ENCODE results near the gene JMJD6.
"Not testable (repeated sequence)": the region's sequence is repeated elsewhere in the genome, so short reads cannot be mapped to it uniquely, and the experiment has no call there.

JMJD6 gene

GRCh38 chr17:76712321-76712720, 14.1 kb downstream of the JMJD6 start:
- H3K36me3 ChIP-seq (ENCODE audit: insufficient read depth, low read length) = peaks cover 35% of the 10 kb centered on the region
- not testable (repeated sequence) for H3K4me3 ChIP-seq (ENCODE audit: low read length); H3K9ac ChIP-seq (ENCODE audit: low read depth, low read length); H3K27me3 ChIP-seq (ENCODE audit: control insufficient read depth, insufficient read depth, low read length); H3K4me2 ChIP-seq (ENCODE audit: low read length); H3K9me3 ChIP-seq (replicated peaks; ENCODE audit: low read length)
- peaks cover 53% of the 10 kb centered on the region for H3K4me1 ChIP-seq (ENCODE audit: control insufficient read depth, insufficient read depth, low read length)

GRCh38 chr17:76710863-76711611, 15.4 kb downstream of the JMJD6 start, which contains the start of gene MXRA7:
MXRA7 (minus strand) TSS chr17:76710965; CDS start chr17:76710946, 19 bp downstream.
- Histone ChIP-seq H3K4me1 (ENCODE audit: control insufficient read depth, insufficient read depth, low read length) (peaks cover 46% of the 10 kb centered on the region), H3K9ac (ENCODE audit: low read depth, low read length) (peak within 1 kb of the TSS; percentile 94), H3K27me3 (ENCODE audit: control insufficient read depth, insufficient read depth, low read length) (no peaks in the 10 kb centered on the region), H3K4me2 (ENCODE audit: low read length) (peak within 1 kb of the TSS; percentile 90), H3K4me3 (ENCODE audit: low read length) (peak within 1 kb of the TSS; percentile 78), H3K9me3 (replicated peaks; ENCODE audit: low read length) (no peaks in the 10 kb centered on the region), H3K36me3 (ENCODE audit: insufficient read depth, low read length) (peaks cover 36% of the 10 kb centered on the region)

- peak overlapping the region; percentile 78 for H3K4me3 ChIP-seq (ENCODE audit: low read length)
- H3K4me1 ChIP-seq (ENCODE audit: control insufficient read depth, insufficient read depth, low read length) = peaks cover 38% of the 10 kb centered on the region
- H3K9me3 ChIP-seq (replicated peaks; ENCODE audit: low read length); H3K27me3 ChIP-seq (ENCODE audit: control insufficient read depth, insufficient read depth, low read length): not testable (repeated sequence)
- peak overlapping the region; percentile 90 for H3K4me2 ChIP-seq (ENCODE audit: low read length)
- H3K9ac ChIP-seq (ENCODE audit: low read depth, low read length) = peak overlapping the region; percentile 94
- H3K36me3 ChIP-seq (ENCODE audit: insufficient read depth, low read length) = peaks cover 37% of the 10 kb centered on the region
Observed at GRCh38 chr17:76709951-76710862, 16.2 kb downstream of the JMJD6 start.

GRCh38 chr17:76709077-76709950, 17.1 kb downstream of the JMJD6 start:
- Histone ChIP-seq H3K9ac (ENCODE audit: low read depth, low read length) (peak overlapping the region; percentile 94), H3K9me3 (replicated peaks; ENCODE audit: low read length) (no peaks in the 10 kb centered on the region), H3K27me3 (ENCODE audit: control insufficient read depth, insufficient read depth, low read length) (no peaks in the 10 kb centered on the region), H3K4me3 (ENCODE audit: low read length) (peak overlapping the region; percentile 78), H3K4me2 (ENCODE audit: low read length) (peak overlapping the region; percentile 90), H3K36me3 (ENCODE audit: insufficient read depth, low read length) (peaks cover 32% of the 10 kb centered on the region), H3K4me1 (ENCODE audit: control insufficient read depth, insufficient read depth, low read length) (peaks cover 35% of the 10 kb centered on the region)

- Histone ChIP-seq H3K9ac (ENCODE audit: low read depth, low read length) (peak overlapping the region; percentile 94), H3K9me3 (replicated peaks; ENCODE audit: low read length) (no peaks in the 10 kb centered on the region), H3K27me3 (ENCODE audit: control insufficient read depth, insufficient read depth, low read length) (no peaks in the 10 kb centered on the region), H3K4me2 (ENCODE audit: low read length) (peak overlapping the region; percentile 90), H3K4me1 (ENCODE audit: control insufficient read depth, insufficient read depth, low read length) (peaks cover 35% of the 10 kb centered on the region), H3K36me3 (ENCODE audit: insufficient read depth, low read length) (peaks cover 22% of the 10 kb centered on the region), H3K4me3 (ENCODE audit: low read length) (peak overlapping the region; percentile 78)
Observed at GRCh38 chr17:76707985-76708807, 18.2 kb downstream of the JMJD6 start.

- Histone ChIP-seq H3K4me2 (ENCODE audit: low read length) (no peak overlapping the region), H3K27me3 (ENCODE audit: control insufficient read depth, insufficient read depth, low read length) (no peaks in the 10 kb centered on the region), H3K9ac (ENCODE audit: low read depth, low read length) (no peak overlapping the region), H3K4me3 (ENCODE audit: low read length) (no peak overlapping the region), H3K36me3 (ENCODE audit: insufficient read depth, low read length) (peaks cover 17% of the 10 kb centered on the region), H3K9me3 (replicated peaks; ENCODE audit: low read length) (no peaks in the 10 kb centered on the region), H3K4me1 (ENCODE audit: control insufficient read depth, insufficient read depth, low read length) (peaks cover 36% of the 10 kb centered on the region)
Observed at GRCh38 chr17:76706817-76707216, 19.6 kb downstream of the JMJD6 start.

GRCh38 chr17:76704805-76705204, 21.6 kb downstream of the JMJD6 start:
- no peak overlapping the region for H3K4me3 ChIP-seq (ENCODE audit: low read length)
- peaks cover 47% of the 10 kb centered on the region for H3K4me1 ChIP-seq (ENCODE audit: control insufficient read depth, insufficient read depth, low read length)
- no peaks in the 10 kb centered on the region for H3K9me3 ChIP-seq (replicated peaks; ENCODE audit: low read length)
- H3K27me3 ChIP-seq (ENCODE audit: control insufficient read depth, insufficient read depth, low read length) = no peaks in the 10 kb centered on the region
- no peak overlapping the region for H3K9ac ChIP-seq (ENCODE audit: low read depth, low read length)
- peaks cover 17% of the 10 kb centered on the region for H3K36me3 ChIP-seq (ENCODE audit: insufficient read depth, low read length)
- H3K4me2 ChIP-seq (ENCODE audit: low read length) = no peak overlapping the region

- H3K27me3 ChIP-seq (ENCODE audit: control insufficient read depth, insufficient read depth, low read length) = no peaks in the 10 kb centered on the region
- no peak overlapping the region for H3K4me3 ChIP-seq (ENCODE audit: low read length)
- H3K9ac ChIP-seq (ENCODE audit: low read depth, low read length) = no peak overlapping the region
- H3K9me3 ChIP-seq (replicated peaks; ENCODE audit: low read length) = no peaks in the 10 kb centered on the region
- H3K4me1 ChIP-seq (ENCODE audit: control insufficient read depth, insufficient read depth, low read length) = peaks cover 55% of the 10 kb centered on the region
- H3K36me3 ChIP-seq (ENCODE audit: insufficient read depth, low read length) = peaks cover 17% of the 10 kb centered on the region
- no peak overlapping the region for H3K4me2 ChIP-seq (ENCODE audit: low read length)
Observed at GRCh38 chr17:76702941-76703637, 23.3 kb downstream of the JMJD6 start.

GRCh38 chr17:76702076-76702475, 24.3 kb downstream of the JMJD6 start:
- peaks cover 56% of the 10 kb centered on the region for H3K4me1 ChIP-seq (ENCODE audit: control insufficient read depth, insufficient read depth, low read length)

GRCh38 chr17:76701471-76701967, 24.9 kb downstream of the JMJD6 start:
- peaks cover 8% of the 10 kb centered on the region for H3K36me3 ChIP-seq (ENCODE audit: insufficient read depth, low read length)
- H3K27me3 ChIP-seq (ENCODE audit: control insufficient read depth, insufficient read depth, low read length) = no peaks in the 10 kb centered on the region
- H3K4me2 ChIP-seq (ENCODE audit: low read length) = peak overlapping the region; percentile 85
- peaks cover 57% of the 10 kb centered on the region for H3K4me1 ChIP-seq (ENCODE audit: control insufficient read depth, insufficient read depth, low read length)
- H3K9me3 ChIP-seq (replicated peaks; ENCODE audit: low read length) = no peaks in the 10 kb centered on the region
- peak overlapping the region; percentile 71 for H3K9ac ChIP-seq (ENCODE audit: low read depth, low read length)
- peak overlapping the region; percentile 64 for H3K4me3 ChIP-seq (ENCODE audit: low read length)

More at GRCh38 chr17:76702076-76702475, 24.3 kb downstream of the JMJD6 start:
- peak overlapping the region; percentile 85 for H3K4me2 ChIP-seq (ENCODE audit: low read length)
- peak overlapping the region; percentile 71 for H3K9ac ChIP-seq (ENCODE audit: low read depth, low read length)
- H3K27me3 ChIP-seq (ENCODE audit: control insufficient read depth, insufficient read depth, low read length) = no peaks in the 10 kb centered on the region
- no peaks in the 10 kb centered on the region for H3K9me3 ChIP-seq (replicated peaks; ENCODE audit: low read length)
- no peak overlapping the region for H3K4me3 ChIP-seq (ENCODE audit: low read length)
- peaks cover 12% of the 10 kb centered on the region for H3K36me3 ChIP-seq (ENCODE audit: insufficient read depth, low read length)

All from skeletal muscle satellite cell (primary cell).